Superior temporal gyrus (tissue), 1 donor: ENCODE measurements around the gene COG2.
"Not testable (repeated sequence)": the region's sequence is repeated elsewhere in the genome, so short reads cannot be mapped to it uniquely, and the experiment has no call there.

Experiments
- DNase-seq: peaks from one replicate; pipeline ENCODE4 v3.0.0-alpha.2; 2016; ENCODE audit errors: extremely low spot score

The COG2 gene

GRCh38 chr1:230624097-230624713 lies 18.1 kb upstream of the COG2 start:
- DNase-seq, result no peak

GRCh38 chr1:230626232-230626631 lies 16.0 kb upstream of the COG2 start:
- no peak for DNase-seq

GRCh38 chr1:230627767-230628166 lies 14.5 kb upstream of the COG2 start:
- DNase-seq, result no peak

GRCh38 chr1:230629511-230629910 lies 12.8 kb upstream of the COG2 start:
- DNase-seq, result no peak

GRCh38 chr1:230631477-230631876 lies 10.8 kb upstream of the COG2 start:
- no peak for DNase-seq

GRCh38 chr1:230632273-230632873 lies 9.9 kb upstream of the COG2 start:
- DNase-seq, result peak; percentile 64

- DNase-seq, result no peak
Measured at GRCh38 chr1:230633469-230633868, 8.8 kb upstream of the COG2 start.

- DNase-seq, result no peak
Measured at GRCh38 chr1:230634384-230634783, 7.9 kb upstream of the COG2 start.

GRCh38 chr1:230636575-230637148 lies 5.6 kb upstream of the COG2 start:
- DNase-seq, result no peak

GRCh38 chr1:230639714-230640209 lies 2.5 kb upstream of the COG2 start:
- no peak for DNase-seq

GRCh38 chr1:230641346-230641745 lies 935 bp upstream of the COG2 start:
- peak; percentile 53 for DNase-seq

GRCh38 chr1:230641900-230642262 lies 400 bp upstream of the COG2 start:
- no peak for DNase-seq

- peak; percentile 44 for DNase-seq
Measured at GRCh38 chr1:230643908-230644307, 1.6 kb downstream of the COG2 start.

- DNase-seq, result no peak
Measured at GRCh38 chr1:230646710-230647302, 4.5 kb downstream of the COG2 start.

GRCh38 chr1:230647321-230647720 lies 5.0 kb downstream of the COG2 start:
- no peak for DNase-seq

GRCh38 chr1:230648114-230648513 lies 5.8 kb downstream of the COG2 start:
- no peak for DNase-seq

- no peak for DNase-seq
Measured at GRCh38 chr1:230650300-230650699, 8.0 kb downstream of the COG2 start.

- DNase-seq, result no peak
Measured at GRCh38 chr1:230651235-230651634, 9.0 kb downstream of the COG2 start.

GRCh38 chr1:230656719-230657118 lies 14.4 kb downstream of the COG2 start:
- DNase-seq, result not testable (repeated sequence)

GRCh38 chr1:230658103-230658502 lies 15.8 kb downstream of the COG2 start:
- DNase-seq, result not testable (repeated sequence)

- no peak for DNase-seq
Measured at GRCh38 chr1:230658691-230659090, 16.4 kb downstream of the COG2 start.

- no peak for DNase-seq
Measured at GRCh38 chr1:230661976-230662375, 19.7 kb downstream of the COG2 start.

- DNase-seq, result no peak
Measured at GRCh38 chr1:230668227-230668626, 25.9 kb downstream of the COG2 start.
